ENCODE results near the gene ADGRL3.

The ADGRL3 gene

DNA sequence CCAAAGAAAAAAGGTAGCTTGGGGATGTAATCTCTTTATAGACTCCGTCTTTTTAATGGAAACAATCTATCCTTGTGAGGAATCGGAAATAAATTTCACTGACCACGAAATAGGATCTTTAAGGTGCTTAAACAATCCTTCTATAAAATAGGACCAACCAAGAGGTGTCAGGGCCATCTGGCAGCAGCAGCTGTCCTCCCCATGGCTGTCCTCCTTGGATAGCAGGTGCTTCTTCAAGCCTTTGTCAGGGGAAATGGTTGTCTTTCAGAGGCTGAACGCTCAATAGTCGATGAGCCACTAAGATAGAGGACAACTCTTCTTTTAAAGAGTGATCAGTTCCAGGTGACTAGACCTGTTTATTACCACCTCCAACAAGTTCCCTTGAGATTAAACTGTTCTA lies 231.0 kb downstream of the ADGRL3 start:
- no peak for DNase-seq

DNA sequence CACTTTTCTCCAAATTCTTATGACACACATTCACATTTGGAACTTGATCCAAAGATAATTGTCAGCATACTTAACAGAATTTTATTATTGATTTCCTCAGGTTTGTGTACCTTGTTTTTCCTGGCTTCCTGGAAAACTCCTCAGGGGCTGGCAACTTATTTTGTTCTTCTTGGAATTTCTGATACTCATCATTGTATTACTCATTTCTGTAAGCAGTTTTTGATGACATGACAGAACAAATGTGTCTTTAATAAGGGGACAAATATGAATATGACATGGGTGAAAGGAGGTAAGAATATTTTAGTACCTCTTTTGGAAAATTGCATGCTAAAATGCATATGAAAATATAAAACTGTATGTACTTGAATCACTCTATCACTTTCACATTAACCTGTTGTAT lies 237.8 kb downstream of the ADGRL3 start:
- DNase-seq = no peak

DNA sequence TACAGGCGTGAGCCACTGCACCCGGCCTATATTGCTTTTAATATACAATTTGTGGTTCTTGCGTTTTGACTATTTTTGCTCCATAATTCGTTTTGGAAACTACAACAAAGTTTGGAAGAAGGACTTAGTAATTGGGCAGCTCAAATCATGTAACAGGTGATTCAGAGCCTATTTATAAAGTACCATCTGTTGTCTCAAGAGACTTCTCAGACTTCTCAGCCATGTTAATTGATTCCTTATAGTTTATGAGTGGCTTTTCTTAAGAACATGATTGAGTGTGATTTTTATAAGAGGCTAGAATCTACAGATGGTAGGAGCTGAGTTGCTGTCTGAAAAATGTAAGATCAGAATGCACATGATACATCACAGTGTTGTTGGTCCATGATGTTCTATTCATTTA lies 240.2 kb downstream of the ADGRL3 start:
- DNase-seq = no peak

DNA sequence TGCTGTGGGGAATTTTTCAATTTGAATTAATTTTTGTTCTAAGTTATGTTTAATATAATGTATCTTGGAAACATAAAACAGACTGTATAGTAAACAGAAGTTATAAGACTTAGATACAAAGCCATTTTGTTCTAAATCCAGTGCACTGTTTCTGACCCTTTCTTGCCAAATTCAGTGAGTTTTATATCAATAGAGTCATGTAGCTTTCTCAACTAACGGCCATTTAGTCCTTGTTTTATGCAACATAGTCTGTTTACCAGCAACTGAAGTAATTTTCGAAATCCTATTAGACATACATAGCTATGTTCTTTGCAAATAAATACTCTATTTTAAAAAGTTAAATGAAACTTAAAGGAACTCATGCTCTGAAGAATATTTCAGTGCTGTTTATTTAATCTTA lies 242.8 kb downstream of the ADGRL3 start:
- DNase-seq = no peak

DNA sequence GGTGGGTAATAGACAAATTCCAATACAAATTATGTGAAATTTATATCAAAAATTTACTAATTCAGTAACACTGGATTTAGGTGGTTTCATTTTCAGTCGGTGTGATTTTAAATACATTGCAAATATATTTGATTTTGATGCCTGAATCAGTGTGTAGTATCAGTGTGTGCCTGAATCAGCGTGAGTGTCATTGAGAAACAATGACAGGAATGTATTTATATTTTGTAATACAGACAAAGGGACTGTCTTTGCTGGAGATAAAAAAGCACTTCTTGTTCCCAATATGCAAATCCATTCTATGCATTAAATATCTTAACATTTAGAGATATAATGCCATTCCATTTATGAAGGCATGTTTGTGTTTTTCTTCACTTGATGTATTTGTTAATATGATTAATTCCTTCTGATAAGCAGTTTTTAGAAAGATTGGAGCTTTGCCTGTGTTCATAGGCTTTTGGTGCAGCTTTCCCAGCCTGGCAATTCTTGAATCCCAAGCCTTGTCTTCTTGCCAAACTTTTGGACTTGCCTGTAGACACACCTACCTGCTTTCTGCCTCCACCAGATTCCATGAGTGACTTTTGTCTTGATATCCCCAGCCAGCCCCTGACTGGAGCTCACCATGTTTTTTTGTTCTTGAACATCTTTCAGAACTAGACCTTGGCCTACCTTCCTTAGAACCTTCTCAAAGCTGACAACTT lies 243.8 kb downstream of the ADGRL3 start:
- DNase-seq = no peak

DNA sequence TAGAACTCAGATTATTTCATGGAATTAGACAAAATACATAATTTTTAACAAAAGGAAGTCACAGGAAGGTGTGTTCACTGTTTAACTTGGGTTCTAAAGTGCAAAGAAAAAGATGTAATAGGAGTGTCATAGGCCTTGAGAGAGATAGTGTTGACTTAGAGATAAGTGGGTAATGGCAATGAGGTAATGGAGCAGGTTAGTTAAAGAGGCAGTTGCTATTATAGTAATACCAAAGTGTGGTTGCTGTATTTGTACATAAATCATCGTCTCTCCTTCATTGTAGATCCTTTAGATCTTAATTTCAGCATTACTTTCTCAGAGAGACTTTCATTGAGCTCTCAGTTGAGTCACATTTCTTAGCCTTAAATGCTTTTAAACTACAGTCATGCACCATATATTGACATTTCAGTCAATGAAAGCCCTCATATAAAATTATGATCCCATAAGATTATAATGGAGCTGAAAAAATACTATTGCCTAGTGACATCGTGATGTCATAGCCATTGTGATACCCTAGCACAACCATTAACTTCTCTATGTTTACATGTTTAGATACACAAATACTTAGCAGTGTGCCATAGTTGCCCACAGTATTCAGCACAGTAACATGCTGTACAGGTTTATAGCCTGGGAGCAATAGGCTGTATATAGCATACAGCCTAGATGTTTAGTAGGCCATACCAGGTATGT lies 245.4 kb downstream of the ADGRL3 start:
- no peak for DNase-seq

DNA sequence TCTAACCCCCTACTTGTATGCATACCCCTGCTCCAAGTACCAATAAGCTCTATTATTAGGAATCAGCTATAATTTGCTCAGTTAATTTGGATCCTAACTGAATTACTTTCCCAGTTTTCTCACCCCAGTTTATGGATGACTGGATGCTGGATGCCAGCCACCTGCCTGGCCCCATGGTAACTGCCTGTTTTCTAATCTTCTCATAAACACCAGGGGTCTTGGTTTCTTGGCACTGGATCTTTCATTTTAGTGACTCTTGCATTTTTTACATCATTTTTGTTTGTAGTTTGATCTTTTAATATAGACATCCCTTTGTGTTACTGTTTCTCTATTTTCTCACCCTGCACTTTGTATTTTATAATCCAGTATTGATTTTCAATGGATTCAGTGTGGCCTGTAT lies 246.8 kb downstream of the ADGRL3 start:
- DNase-seq = no peak

DNA sequence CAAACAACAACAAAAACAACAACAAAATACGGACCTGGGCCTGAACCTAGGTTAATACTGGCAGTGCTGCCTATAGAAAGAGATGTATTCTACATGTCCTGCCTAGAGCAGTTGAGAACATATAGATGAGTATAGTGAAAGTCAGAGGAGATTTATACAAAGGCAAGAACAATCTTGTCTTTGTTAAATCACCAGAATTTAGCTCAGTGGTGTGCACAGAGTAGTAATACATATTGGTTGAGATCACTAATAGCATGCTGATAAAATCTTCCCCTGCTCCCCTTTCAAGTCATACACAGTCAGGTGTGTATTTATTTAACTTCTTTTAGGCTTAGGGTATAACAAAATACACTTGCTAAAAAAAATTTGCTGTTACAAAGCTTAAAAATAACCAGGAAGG lies 247.8 kb downstream of the ADGRL3 start:
- DNase-seq = no peak

DNA sequence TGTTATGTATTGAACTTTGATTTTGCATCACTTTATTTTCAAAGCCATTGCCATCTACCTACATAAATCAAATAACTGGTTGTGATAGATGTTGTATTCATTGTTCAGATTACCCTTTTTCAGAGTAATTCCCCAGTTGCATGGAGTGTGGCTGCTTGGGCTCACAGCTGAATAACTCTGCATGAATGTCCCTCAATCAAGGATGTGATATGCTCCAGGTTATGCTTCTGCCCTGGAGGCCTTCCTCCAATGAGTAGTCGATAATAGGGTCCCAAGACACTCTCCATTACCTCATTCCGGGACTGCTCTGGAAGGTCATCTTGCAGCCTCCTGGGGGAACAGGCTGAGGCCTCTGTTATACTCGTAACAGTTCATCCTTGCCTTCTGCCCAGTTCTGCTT lies 251.8 kb downstream of the ADGRL3 start:
- no peak for DNase-seq

DNA sequence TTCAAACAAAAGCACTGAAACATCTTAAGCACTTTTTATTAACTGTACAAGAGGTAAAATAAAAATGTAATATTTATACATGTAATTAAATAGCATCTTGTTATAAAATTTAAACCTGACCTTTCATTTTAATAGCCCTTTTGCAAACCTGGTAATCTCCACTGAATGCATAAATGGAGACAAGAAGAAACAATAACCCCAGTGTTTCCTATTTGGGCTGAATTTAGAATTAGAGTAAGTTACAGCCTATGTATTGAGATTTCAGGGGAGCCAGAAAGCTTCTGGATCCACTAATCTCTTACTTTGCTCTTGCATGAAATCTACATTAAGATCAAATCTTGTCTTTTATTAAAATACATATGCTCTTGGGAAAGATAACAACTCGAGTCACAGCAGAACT lies 261.8 kb downstream of the ADGRL3 start:
- no peak for DNase-seq

DNA sequence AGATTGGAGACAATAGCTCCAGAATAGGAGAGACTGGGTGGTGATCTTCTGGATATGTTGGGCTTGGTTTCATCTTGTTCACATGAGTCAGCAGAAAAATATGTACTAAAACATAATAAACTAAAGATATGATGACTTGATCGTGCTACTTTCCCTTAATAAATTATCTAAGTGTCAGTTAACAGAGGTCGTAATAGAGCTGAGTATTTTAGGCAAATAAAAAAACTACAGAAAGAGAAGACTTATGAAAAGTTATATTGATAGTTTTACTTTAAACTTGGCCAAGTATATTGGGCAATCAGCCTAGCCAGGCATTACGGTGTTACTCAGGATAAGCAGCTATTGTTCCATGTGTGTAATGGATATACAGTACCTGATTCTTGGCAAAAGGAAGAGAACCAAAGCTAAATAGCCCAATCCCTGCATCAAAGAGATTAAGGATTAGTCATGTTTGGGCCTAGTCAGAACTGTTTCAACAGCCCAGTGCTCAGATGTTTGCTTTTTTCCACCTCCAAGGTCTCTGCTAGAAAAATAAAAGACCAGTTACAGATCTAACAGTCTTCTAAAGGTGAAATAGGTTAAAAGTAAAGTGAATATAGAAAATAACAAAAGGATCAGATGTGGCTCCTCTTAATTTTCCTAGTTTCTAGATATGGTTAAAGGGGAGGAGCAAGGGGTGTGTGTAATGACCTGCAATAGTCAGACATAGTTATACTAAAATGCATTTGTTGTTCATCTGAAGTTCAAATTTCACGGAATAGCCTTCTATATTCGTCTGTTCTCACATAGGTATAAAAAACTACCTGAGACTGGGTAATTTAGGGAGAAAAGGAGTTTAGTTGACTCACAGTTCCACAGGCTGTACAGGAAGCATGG lies 262.6 kb downstream of the ADGRL3 start:
- DNase-seq = no peak

DNA sequence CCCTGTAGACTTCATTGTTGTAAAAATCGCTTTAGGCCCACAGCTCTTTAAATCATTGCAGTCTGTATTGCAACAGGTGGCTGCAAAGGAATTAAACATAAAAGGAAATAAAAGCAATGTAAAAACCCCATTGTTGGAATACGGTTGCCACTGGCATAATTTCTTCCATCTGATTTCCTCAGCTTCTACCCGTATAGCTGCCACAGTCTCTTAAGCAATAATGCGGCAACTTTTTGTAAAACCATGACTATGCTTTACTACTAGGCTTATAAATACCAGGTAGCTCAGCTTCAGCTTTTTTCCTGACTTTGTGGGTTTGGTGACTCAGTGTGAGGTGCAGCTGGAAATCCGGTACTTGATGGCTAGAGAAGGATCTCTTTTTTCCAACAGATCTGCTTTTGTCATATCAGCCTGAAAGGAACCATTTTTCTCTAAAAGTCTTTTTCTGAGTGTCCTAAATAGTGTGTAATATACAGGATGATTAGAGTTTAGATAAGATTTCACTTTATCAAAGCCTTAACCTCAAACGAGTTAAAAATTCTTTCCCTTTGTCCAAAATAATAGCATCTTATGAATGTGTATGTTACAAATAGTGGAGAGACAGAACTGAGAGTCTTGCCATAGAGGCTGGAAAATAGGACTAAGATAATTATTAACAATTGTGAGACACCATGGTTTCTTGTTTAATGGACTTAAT lies 268.0 kb downstream of the ADGRL3 start:
- DNase-seq = no peak

DNA sequence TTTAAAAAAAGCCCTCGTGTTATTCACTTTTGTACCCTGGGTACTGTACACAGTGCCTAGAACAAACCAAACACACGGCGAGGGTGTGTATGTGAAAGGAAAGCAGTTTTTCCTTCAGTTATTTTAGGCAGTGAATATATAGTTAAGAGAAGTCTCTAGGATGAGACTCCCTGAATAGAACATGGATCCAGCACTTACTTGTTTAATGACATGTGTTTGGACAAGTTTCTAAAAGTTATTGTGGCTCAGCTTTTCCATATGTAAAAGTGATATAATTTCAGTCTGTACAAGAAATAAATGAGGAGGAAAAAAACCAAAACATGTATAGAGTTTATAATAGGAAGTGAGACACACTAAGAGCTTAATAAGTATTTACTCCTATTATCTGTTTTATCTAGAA lies 273.2 kb downstream of the ADGRL3 start:
- DNase-seq = no peak

DNA sequence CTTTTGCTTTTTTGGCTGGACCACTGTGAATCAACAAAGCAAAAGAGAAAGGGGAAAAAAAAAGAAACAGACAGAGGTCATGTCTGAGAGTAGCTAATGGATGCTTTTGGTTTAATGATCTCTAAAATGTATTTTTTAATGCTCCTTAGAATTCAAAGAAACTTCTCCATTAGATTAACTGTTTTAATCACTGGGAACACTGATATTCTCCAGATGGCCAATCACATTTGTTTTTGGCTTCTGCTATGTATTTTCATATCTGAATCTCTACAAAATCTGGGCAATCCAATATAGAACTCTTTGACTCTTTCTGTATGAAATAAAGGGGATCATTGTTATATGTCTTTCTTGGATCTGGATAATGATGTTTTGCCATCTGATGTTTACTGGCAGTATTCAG lies 278.2 kb downstream of the ADGRL3 start:
- DNase-seq = no peak

DNA sequence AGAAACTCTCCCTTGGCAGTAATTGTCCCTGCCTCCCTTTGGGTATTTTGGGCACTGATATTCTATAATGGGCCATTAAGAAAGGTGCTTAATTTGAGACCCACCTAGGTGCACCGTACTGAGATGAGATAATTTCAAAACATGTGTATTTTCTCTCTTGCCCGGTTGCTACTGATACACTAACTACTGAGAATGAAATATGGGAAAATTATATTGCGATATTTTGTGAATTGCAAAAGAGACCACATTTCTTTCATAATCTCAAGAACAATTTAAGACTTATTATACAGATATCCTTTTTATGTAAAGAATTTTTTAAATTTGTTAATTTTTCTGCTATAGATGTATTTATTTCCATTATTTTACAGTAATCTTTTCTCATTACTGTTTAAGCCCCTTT lies 284.9 kb downstream of the ADGRL3 start:
- no peak for DNase-seq

DNA sequence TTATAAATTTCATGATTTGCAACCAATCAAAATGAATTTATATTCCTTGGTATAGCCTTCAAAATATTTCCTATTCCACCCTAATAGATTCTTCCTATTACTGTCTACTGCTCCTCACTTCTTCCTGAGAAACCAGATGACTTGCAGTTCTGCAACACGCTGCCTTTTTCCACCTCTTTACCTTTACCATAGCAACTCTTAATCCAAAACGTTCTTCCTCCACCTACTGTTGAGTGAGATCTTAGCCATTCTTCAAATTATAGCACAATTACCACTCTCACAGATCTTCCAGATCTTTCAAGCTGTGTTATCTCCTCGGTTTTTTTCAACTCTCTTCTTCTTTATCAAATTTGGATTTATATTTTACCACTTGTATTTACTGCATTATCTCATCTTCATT lies 289.8 kb downstream of the ADGRL3 start:
- no peak for DNase-seq

DNA sequence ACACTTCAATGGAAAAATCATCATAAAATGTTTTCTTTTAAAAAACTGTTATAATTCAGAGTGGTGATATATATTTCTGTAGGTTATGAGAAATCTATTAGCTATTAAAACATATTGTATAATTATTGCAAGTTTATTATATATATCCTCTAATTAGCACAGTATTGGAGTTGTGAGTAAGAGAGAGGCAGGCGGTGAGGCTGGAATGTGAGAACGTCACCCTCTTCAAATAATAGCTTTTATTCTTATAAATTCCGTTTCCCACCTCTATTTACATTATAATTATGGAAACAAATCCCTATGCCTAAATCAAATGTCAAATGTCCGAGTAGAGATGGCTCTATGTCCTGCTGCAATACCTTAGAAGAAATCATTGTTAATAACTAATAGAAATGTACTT lies 292.9 kb downstream of the ADGRL3 start:
- DNase-seq = no peak

DNA sequence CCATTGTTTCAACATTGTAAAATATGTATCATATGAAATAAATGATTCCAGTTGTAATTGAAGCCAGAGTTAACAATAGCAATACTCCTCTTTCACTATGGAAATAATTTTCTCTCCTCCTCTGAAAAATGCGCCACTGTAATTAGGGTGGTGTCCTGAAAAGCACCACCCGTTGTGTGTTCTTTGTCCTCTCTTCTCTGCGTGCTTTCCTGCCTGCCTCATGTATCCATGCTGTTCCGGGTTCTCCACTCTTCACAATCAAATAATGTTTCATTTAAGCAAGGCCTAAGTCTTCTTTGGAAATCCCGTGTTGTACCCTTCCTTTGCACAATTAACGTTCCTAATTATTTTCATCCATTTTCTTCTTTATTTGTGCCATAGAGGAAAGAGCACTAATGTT lies 293.3 kb downstream of the ADGRL3 start:
- DNase-seq = no peak

DNA sequence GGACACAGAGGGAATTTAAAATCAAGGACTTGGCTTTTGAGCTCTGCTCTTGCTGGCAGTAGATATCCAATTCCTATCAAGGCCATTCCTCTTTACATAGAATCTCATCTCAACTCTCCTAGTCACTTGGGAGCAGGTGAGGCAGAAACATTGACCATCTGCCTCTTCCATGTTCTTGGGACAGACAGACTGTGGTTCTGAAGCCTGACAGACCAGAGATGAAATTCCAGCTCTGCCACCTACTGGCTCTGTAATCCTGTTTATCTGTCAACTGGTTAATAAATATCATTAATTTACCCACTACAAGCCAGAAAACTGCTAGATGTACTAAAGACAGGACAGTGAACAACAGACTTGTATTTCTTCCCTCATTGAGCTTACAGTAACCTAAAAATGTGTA lies 300.8 kb downstream of the ADGRL3 start:
- no peak for DNase-seq

DNA sequence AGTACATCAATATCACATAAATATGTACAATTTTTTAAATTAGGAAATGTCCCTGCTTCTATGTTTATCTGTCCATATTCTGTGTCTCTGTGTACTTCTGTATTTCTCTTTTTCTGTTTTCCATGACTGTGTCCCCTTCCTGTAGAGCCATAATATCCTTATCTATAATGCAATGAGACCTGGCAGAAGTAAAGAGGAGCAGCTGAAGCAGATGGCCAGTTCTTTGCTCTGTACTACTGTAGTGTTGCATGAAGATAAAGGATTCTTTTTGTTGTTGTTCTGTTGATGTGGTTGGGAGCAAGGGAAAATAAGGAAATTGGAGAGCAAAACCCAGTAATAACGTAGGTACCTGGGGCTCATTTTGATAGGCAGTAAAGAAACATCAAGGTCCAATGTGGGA lies 301.7 kb downstream of the ADGRL3 start:
- DNase-seq = no peak

DNA sequence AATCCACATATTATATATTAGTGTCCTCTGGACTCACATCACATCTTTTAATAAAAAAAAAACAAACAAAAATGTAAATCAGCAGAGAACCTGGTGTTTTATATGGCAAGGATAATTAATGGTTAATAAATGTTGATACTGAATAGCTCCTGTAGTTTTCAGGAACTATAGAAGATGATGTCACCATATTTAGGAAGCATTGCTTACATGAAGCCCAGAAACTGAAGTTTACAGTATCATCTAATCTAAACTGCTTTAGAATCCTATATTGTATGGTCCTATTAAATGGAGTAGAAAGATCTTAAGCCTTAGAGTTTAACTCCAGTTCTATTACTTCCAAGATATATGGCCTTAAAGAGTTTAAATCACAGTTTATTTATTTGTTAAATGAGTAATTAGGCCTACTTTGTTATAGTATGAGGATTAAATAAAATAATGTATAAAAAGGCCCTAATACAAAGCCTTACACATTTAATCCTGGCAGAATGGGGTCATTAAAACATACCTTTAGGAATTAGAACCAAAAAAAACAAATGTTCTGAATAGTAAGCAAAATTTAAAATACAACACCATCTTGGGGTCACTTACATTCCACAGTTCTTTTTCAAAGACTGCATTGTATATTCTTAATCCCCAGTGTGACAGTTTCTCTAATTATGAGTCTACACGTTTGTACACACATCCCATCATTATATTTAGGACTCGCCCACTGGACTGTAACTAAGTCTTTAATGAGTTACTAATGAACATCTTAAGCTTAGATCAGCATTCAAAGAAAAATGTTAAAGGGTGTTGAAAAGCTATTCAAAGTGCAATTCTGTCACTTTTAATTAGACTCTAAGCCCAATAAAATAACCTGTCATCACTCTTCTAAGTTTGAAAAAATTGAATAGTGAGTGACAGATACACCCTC lies 305.9 kb downstream of the ADGRL3 start:
- DNase-seq = no peak

DNA sequence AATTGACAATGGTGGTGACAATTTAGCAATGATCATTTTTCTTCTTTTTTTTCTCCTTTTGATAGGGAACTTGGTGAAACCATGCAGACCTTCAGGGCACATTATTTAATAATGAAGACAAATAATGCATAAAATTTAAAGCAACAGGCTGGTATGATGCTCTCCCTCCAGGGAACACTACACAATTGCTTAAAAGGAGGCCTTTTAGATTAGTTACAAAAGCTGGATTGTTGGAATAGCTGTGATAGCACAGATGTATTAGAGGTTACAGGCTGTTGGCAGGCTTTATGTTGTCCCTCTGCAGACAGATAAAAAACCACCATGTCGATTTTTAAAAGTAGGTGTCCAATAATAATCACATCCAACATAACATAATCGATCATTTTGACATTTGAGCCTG lies 307.0 kb downstream of the ADGRL3 start:
- DNase-seq = no peak
